GM11168 (cell line): ENCODE data around the gene ADAMTS17.

Source experiments
- in situ Hi-C: fragments of 300-500 bp; cut with MboI; formaldehyde crosslinking; loops from one replicate; pipeline ENCODE4 v1.12.0; 2022; ENCODE audit warnings: low sequenced_read_pairs; ENCODE audit not compliant: unreplicated experiment

ADAMTS17 gene

DNA sequence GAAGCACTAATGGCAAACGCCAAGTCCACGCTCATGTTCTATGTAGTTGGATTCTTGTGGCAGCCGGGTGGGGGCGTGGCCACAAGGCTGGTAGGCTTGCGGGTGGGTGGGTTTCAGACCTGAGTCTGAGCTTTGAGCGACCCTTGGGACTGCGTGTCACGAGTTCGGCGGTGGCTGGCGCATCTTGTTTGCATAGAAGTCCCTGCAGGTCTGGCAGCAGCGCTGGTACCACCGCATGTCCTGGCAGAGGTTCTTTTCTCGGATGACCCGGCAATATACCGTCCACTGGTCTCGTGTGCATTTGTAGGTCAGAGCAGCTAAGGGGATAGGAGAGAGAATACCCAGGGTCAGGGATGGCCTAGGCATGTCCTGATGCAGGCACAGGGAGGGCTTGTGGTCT, 367.5 kb downstream of the ADAMTS17 start:
- in situ Hi-C loops: no loop called here

DNA sequence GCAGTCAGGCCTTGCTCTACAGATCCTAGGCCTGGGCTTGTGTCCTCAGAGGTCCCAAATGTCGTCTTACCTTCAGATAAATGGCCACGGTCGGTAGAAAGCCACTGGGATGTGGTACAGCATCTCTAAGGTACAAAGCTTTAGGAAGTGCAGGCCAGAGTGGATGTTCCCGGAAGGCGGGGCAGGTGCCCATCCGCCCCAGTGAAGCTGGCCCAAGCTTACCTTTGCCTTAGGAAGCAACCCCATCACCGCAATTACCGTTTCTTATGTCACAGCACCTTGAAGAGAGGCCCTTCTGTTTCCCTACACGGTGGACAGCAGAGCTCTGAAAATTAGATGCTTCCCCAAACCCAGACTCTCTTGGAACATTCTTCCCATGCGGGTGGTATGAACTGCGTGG, 368.4 kb downstream of the ADAMTS17 start:
- in situ Hi-C loops: no loop called here

DNA sequence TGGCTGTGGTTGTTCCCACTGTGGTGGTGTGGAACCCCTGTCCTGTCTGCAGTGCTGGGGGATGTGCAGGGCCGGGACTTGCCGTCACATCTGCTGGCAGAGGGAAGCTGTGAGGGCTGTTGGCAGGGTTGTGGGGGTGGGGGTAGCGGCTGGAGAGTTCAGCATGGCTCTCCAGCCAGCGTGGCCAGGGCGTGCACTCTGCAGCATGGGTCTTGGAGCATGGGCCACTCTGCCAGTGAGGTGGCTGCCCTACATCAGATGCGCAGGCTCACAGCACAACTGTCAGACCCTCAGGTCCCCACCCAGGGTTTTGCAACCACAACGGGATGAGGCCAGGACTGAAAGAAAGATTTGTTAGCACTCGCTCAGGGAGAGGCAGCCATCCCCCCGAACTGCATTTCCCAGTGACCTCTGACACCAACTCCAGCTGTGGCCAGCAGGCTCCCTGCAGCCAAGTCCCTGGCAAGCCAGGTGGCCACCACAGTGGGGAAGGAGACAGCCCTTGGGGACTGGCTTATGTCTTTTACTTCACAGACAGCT, 370.8 kb downstream of the ADAMTS17 start:
- in situ Hi-C loops: no loop called here

- in situ Hi-C loops: no loop called here
Observed at GRCh38 chr15:99969261-99969920, 372.4 kb downstream of the ADAMTS17 start.

DNA sequence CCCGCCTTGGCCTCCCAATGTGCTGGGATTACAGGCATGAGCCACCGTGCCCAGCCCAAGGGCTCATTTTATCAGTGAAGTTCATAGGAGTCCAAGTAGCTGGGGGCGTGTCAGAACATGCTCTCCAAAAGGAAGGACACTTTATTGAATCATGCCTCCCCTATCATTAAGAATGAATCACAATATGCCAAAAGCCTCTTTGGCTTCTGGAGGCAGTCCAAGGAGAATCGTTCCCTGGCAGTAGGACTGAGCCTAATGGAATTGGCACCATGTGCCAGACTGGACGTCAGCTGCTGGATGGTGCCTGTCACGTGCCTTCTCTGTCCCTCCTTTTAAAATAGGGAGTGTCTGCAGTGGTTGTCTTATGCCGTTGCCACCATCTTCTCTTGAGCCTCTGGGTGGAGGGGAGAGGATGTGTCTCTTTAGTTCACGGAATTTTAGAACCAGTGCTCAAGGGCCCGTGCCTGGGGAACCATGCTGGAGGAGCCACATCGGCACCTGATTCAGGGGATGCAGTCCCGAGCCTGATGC, 373.9 kb downstream of the ADAMTS17 start:
- in situ Hi-C loops: no loop called here

DNA sequence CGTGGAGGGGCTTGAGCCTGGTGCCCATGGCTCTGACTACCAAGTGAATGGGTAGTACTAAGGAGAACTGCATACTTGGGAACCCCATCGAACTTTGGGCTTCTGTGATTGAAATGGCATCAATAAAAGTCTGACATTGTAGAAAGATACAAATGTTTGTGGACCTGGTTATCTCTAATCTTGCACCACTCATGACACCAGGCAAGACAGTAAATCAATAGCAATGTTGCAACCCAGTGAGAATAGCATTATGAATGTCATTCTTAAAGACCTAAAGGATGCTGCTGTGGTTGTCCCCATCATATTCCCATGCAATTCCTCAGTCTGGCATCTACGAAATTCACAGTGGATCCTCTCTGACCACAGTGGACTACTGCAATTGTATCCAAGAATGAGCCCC, 375.0 kb downstream of the ADAMTS17 start:
- in situ Hi-C loops: no loop called here

DNA sequence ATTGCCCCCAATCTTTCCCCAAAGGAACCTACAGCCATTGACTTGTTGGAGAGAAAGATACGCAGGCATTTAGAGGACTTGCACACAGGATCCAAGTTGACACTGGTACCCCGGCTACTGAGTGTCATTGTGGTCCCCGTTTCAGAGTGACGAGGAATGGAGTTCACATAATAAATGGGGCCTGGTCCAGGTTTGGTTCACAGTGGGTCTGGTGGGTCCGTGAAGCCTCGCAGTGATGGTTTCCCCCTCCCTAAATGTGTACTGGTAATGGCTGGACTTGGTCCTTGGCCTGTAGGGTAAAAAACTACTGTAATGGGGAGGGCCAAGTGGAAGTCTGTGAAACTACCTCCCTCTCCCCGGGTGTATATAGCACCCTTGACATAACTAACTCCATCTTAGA, 376.4 kb downstream of the ADAMTS17 start:
- in situ Hi-C loops: no loop called here

GRCh38 chr15:99963976-99964375, 377.8 kb downstream of the ADAMTS17 start:
- in situ Hi-C loops: no loop called here

DNA sequence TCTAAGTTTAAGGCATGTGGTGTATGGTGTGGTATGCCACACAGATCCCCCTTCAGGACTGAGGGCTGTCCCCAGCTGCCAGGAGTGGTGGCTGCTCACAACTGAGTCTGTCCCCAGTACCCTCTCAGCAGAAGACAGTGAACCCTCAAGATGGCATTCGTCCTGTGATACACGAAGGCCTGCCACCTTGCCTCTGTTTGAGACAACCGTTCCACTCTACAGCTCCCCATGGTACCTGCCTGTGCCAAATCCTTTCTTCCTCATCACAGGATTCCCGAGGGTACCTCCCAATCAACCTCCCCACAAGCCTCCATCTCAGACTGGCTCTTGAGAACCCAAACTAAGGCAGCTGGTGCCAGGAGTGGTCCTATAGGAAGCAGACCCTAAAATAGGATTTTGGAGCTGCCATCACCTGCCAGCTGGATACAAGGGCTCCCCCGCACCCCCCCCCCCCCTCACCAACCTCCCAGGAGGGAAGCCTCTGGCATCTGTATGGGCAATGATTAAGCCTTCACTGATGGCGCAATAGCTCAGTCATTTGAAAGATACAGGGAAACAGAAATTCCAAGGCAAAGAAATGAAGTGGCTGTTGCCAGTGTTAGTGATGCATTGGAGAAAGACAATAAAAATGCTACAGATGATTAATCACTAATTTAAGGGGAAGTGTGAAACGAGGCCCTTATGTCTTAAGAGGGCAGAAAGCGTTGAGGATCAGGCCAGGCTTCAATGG, 378.5 kb downstream of the ADAMTS17 start:
- in situ Hi-C loops: no loop called here

DNA sequence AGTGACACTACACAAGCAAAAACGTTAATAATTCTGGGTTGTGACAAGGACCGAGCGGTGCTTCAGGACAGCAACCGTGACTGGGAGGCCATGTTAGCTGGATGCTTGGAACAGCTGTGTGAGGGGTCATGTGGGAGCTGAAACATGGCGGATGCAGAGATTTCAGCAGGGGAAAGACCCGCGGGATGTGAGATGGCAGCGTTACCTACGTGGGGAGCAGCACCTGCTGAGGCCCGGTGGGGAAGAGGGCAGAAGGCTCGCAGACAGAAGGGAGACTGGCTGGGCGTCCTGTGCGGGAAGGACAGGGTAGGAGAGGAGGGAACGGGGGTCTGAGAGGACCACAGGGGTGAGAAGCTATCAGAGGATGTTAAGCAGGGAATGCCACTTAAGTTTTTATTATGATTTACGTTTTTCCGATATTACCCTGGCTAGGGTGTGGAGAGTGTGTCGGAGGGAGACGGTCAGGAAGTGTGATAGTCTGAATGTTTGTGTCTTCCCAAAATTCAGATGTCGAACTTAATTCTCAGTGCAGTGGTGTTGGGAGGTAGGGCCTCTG, 379.7 kb downstream of the ADAMTS17 start:
- in situ Hi-C loops: no loop called here

- in situ Hi-C loops: no loop called here
Observed at GRCh38 chr15:99961011-99961441, 380.7 kb downstream of the ADAMTS17 start.

DNA sequence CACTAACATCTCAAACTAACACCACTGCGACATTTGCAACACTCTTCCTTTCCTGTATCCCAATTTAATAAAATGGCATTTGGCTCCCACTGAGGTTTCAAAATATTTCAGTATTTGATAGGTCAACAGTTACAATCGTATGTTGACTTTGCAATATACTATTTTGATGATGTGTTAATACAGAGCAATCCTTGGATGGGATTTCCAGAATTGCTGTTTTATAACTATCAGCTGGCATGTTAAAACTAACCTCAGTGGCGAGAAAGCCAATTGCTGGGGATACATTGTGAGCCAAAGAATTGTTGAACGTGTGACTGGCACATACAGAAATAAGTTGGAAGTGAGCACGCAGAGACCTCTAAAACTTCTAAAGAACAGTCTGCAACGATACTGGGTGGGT, 382.4 kb downstream of the ADAMTS17 start:
- in situ Hi-C loops: no loop called here

DNA sequence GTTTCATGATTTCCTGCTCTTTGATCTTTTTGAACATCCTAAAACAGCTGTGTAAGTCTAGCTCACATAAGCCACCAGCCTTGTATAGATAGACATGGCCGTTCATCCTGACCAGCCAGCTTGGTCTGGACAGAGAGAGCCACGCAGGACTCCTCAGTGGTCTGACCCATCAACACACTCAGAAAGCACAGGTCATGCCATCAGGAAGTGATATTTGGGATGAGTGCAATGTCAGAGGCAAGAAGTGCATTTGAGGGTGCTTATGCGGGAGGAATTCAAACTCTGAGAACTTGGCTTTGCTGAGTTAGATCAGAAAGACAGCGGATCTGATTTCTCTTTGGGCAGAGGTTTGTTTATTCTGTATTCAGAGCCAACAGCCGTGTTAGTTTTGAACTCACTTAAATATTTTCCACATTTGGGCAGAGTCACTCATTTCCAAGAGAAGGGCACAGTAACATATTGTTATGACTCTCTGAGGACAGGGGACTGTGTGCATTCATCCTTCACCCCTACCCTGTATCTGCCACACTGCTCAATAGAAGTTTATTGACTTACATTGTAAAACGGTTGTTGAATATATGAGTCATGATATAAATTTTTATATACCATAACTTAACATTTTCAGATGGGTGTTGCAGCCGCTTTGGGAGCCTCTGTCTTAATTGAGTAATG, 383.2 kb downstream of the ADAMTS17 start:
- in situ Hi-C loops: no loop called here

DNA sequence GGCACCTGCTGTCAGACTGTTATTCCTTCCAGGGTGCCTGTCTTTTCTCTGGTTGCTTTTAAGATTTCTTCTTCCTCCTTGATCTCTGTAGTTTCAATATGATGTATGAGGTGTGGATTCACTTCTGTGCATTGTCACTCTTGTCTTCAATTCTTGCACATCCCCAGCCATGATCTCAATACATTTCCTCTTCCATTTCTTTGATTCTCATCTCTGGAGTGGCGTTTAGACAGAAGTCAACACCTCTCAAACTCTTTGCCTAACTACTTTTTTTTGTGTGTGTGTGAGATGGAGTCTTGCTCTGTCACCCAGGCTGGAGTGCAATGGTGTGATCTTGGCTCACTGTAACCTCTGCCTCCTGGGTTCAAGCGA, 384.1 kb downstream of the ADAMTS17 start:
- in situ Hi-C loops: no loop called here

DNA sequence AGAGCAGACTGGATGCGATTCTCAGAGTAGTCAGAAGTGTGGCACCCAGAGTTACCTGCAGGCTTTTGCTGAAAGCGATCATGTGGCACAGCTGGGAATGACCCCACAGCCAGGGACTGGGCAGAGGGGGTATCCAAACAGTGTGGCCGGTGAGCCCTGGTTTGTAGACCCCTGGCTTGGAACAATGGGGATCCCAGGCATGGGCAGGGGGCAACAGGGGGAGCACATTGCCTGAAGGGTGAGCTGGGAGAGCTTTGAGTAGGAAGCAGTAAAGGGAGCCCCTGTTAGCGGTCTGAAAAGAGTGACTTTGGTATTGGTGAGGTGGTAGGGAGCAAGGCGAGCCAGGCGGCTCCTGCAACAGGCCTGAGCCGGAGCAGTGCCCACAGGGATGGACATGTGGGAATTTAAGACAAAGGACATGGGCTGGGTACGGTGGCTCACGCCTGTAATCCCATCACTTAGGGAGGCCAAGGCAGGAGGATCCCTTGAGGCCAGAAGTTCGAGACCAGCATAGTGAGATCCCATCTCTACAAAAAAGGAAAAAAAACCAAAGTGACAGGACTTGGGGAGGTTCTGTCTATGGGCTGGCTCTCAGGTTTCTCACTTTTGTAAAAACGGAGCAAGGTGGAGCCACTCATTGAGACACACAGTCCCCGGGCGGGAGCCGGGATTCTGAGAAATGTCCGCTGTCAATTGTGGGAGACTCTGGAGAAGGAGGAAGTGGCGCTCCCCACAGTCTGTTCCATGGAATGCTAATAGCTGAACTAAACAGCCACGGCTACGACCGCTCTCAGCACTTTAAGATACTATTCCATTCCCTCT, 384.7 kb downstream of the ADAMTS17 start:
- in situ Hi-C loops: no loop called here

GRCh38 chr15:99956022-99956775, 385.6 kb downstream of the ADAMTS17 start:
- in situ Hi-C loops: no loop called here

DNA sequence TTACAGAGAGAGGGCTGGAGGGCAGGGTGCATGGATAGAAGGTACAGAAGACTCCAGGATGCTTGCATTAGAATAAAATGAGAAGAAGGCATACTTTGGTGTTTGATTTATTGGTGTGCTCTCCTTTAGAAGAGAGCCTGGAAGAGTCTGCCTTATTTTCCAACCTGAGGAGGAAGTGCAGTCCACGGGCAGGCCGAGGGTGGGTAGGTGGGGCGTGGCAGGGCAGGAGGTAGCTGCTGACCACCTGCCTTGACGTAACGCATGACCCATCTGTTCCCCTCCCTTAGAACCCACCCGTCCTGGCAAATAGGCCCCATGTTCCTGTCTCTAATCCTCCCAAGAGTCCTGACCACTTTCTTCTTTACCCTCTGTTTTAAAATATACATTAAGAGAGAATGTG, 386.2 kb downstream of the ADAMTS17 start:
- in situ Hi-C loops: no loop called here

DNA sequence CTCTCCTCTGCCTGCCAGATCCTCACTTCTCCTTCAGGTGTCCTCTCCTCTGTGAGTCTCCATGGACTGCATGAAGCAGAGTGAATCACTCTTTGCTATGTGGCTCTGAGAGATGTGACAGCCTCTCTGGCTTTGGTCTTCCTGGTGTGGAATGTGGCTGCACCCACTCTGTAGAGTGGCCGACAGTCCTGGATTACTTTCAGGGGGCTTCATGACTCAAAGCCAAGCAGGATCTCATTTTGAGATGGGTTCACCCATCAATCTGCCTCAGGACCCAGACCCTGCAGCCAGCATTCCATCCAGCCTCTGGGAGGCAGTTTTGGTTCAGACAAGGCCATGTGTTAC, 386.6 kb downstream of the ADAMTS17 start:
- in situ Hi-C loops: no loop called here
